GM12801 (cell line): ENCODE results near the gene FAM120B.

Experiments used
- CTCF ChIP-seq: IDR thresholded peaks from one replicate; pipeline ENCODE4 v1.5.1; 2011; ENCODE audit warnings: control low read depth; ENCODE audit not compliant: insufficient read length; ENCODE audit errors: extremely low read depth

Gene FAM120B

DNA sequence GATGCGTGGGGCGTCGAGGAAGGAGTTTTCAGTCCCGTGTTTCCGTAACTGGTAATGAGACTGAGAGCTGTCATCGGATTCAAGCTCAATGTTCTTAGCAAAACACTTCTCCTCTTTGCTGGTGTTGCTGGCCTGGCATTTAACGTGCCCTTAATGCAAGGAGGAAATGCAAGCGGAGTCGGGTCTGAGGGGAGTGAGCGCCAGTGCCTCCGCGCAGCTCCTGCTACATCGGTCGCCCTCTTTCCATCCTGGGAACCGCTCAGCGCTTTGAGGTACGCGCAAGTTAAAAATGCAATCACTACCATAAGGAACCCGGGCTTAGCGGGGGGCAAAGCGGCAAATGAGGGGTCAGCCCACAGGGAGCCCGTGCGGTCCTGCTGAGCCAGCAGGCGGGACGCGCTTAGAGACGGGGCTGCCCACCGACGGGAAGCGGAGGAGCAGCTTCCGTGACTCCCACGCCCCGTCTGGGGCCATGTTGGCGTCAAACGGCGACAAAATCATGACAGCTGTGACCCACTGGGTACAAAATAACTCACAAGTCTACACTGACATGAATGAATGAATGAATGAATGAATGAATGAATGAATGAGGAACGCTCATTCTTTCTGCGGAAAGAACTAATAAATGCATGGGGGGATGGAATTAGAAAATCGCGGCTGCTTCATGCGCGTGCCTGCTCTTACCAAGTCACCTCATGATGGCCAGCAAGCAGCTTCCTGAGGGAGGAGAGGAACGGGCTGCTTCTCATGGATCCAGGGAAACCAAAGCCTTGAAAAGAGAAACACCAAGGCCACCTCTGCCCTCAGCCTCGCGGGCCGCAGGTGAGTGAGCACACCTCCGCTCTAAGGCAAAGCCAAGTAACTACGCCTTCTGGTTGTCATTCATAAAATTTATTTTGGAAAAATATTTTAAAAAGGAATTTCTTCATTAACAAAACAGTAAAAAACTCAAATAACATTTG lies 24.9 kb upstream of the FAM120B start:
- no peak for TF ChIP-seq CTCF

DNA sequence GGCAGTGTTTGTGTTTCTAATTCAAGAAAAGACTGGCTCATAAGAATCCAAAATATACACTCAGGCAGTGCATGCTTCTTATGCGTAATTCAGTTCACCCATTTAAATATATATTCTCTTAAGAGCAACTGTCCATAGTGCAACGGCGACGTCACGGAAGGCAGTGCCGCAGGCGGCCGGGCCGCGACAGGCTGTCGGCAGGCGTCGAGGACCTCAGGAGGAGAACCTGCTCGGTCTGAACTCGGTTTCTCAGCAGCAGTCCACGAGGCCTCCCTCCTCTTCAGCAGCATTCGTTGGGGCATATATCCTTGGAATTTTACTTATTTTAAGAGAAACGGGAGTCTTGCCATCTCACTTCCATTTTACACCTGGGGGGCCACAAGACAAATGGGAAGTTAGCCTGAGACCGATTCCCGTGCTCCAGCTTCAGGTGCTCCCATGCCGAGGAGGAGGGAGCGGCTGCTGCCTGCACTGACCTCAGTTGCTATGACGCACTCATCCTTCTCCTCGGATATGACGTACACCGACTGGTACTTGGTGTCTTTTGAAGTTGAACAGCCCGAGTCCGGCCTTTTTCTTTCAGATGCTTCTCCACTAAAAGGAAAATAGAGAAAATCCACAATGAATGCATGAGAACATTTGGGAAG lies 23.9 kb upstream of the FAM120B start:
- TF ChIP-seq CTCF = no peak

DNA sequence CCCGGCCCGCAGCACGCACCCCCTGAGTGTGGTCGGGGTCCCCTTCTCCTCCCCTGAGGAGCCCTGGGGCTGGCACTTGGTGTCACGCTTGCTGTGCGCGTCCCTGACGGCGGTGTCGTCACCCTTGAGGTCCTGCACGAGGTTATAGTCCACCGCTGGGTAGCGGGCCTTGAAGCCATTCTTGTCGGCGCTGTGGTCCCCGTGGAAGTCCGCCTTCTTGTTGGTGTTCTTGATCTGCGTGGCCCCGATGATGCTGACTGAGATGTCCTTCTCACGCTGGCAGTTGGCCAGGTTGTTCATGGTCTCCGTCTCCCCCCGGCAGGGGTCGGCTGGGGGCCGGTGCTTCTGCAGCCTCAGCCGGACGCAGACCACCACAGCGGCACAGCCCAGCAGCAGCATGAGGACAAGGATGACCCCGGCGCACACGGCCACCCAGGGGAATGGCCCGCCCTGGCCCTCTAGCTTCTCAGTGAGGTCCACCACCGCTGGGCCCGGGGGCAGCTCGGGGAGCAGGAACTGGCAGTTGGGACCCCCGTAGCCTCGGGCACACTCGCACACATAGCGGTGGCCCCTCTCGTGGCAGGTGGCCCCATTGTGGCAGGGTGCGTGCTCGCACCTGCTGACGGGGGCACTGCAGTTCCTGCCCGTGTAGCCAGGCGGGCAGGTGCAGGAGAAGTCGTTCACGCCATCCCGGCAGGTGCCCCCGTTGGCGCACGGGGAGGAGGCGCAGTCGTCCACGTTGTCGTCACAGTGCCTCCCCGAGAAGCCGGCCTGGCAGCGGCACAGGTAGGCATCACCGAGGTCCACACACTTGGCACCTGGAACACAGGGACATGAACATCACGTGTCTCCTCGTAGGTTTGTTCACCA lies 23.1 kb upstream of the FAM120B start:
- TF ChIP-seq CTCF = no peak

- TF ChIP-seq CTCF = no peak
Measured at GRCh38 chr6:170284126-170284773, 22.3 kb upstream of the FAM120B start.

DNA sequence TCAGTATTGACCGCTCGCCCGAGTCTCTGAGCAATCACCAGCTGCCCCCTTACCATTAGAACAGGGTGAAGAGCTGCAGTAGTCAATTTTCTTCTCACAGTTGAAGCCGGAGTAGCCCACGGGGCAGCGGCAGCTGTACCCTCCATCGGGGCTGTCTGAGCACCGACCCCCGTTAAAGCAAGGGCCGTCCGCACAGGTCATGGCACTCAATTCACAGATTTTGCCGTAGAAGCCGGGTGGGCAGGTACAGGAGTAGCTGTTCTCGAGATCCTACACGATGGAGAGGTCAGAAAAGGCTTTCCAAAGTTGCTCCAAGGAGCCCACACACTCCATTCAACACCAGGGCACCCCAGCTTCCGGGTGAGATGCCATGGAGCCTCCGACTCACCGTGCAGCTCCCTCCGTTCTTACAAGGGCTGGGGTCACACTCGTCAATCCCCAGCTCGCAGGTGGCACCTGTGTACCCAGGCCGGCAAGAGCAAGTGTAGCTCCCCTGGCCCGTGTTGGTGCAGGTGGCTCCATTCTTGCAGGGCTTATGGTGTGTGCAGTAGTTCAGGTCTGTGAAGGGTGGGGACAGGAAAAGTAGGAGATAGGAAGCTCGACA lies 21.6 kb upstream of the FAM120B start:
- no peak for TF ChIP-seq CTCF

DNA sequence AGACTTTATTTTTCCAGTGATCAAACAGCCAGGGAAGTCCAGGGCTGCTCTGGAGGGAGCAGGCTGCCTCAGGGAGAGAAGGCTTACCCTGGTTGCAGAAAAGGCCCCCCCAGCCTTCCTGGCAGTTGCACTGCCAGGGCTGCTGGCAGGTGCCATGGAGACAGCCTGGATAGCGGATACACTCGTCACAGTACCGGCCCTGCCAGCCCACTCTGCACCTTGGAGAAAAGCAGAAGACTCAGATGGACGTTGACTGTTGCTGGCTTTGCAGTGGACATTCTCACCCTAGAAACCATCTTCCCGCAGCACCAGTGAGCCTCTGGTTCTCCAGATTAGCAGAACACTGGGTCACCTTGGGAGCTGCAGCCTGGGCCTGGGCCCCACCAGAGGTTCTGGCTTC lies 21.1 kb upstream of the FAM120B start:
- TF ChIP-seq CTCF = no peak
